Inflammatory macrophage treated with lipopolysaccharide for 4 hours (primary cell): ENCODE measurements around the gene CCT2.

Source experiments
- DNase-seq: peaks from one replicate; pipeline ENCODE4 v3.0.0-alpha.2; 2020

CCT2 gene

GRCh38 chr12:69645031-69645430 is 59.8 kb downstream of the CCT2 start:
- DNase-seq = no peak

GRCh38 chr12:69647178-69647577 is 61.9 kb downstream of the CCT2 start:
- DNase-seq = no peak

GRCh38 chr12:69648476-69648875 is 63.2 kb downstream of the CCT2 start:
- DNase-seq = no peak

- no peak for DNase-seq
Measured at GRCh38 chr12:69649529-69649928, 64.3 kb downstream of the CCT2 start.
